GM13976 (cell line): ENCODE measurements around the gene PHACTR1.

Experiments used
- DNase-seq: peaks from one replicate; pipeline ENCODE4 v3.0.0; 2012; ENCODE audit warnings: low spot score
- in situ Hi-C: fragments of 300-500 bp; cut with MboI; formaldehyde crosslinking; loops from one replicate; pipeline ENCODE4 v1.12.0; 2022; ENCODE audit warnings: low sequenced_read_pairs, mixed read lengths, inconsistent platforms; ENCODE audit not compliant: unreplicated experiment
- TF ChIP-seq, protein P1 (sequence below): IDR thresholded peaks from 2 replicates; pipeline ENCODE4 v1.5.1; 2012; ENCODE audit warnings: borderline replicate concordance, mild to moderate bottlenecking; ENCODE audit not compliant: insufficient read depth; ENCODE audit errors: extremely low read depth, missing control alignments, control extremely low read depth

Gene PHACTR1

DNA sequence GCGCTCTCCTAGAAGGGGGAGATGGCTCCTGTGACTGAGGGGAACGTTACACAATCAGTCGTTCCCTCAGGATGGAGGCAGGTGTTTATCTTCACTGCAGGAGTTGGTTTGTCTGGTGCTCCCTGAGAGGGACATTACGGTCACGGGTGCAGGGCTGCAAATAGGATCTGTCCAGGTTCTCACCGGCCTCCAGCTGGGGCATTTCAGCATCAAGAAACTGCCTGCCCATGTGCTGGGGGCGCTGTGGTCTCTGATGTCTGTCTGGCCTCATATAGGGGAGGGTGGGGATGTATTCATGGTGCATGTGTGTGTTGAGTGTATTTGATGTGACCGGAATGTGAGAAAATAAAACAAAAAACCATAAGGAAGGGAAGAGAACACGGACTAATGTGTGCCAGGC is 534.7 kb downstream of the PHACTR1 start:
- in situ Hi-C loops, result no loop called here
- TF ChIP-seq, protein P1, sequence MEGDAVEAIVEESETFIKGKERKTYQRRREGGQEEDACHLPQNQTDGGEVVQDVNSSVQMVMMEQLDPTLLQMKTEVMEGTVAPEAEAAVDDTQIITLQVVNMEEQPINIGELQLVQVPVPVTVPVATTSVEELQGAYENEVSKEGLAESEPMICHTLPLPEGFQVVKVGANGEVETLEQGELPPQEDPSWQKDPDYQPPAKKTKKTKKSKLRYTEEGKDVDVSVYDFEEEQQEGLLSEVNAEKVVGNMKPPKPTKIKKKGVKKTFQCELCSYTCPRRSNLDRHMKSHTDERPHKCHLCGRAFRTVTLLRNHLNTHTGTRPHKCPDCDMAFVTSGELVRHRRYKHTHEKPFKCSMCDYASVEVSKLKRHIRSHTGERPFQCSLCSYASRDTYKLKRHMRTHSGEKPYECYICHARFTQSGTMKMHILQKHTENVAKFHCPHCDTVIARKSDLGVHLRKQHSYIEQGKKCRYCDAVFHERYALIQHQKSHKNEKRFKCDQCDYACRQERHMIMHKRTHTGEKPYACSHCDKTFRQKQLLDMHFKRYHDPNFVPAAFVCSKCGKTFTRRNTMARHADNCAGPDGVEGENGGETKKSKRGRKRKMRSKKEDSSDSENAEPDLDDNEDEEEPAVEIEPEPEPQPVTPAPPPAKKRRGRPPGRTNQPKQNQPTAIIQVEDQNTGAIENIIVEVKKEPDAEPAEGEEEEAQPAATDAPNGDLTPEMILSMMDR, result no peak
- DNase-seq, result no peak

DNA sequence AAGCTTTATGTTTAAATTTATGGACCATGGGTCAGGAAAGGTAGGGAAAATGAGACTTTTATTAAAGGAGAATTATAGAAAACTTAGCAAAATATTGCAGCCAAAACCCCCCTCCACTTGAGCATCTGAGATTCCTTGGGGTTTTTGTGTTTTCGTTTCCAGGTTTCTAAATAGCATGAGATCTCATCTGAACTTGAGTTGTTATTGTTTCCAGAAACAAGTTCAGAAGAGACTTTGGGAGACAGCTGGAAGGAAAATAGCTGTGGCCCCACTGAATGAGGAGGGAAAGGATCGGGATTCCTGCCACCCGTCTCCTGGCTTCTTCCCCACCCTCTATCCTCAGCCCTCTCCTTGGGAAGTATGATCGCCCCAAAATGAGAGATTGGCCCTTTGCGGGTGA is 536.2 kb downstream of the PHACTR1 start:
- in situ Hi-C loops, result no loop called here
- TF ChIP-seq, protein P1, result no peak
- DNase-seq, result no peak

DNA sequence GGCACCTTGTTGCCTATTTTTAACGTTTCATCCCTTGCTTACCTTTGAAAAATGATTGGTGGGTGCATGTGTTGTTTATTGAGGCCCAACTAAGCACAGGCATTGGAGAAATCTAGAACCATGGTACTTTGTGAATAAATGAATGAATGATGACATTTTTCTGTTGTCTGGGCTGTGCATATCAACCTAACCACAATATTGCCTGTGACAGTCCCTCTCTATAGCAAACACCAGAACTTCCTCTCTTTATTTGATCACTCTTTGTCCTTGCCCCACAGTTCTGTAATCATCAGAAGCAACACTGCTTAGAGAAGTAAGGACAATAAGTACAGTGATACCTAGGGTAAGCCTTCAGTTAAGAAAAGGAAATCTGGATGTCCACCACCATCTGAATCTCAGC is 536.7 kb downstream of the PHACTR1 start:
- in situ Hi-C loops, result no loop called here
- DNase-seq, result no peak
- TF ChIP-seq, protein P1, result no peak

DNA sequence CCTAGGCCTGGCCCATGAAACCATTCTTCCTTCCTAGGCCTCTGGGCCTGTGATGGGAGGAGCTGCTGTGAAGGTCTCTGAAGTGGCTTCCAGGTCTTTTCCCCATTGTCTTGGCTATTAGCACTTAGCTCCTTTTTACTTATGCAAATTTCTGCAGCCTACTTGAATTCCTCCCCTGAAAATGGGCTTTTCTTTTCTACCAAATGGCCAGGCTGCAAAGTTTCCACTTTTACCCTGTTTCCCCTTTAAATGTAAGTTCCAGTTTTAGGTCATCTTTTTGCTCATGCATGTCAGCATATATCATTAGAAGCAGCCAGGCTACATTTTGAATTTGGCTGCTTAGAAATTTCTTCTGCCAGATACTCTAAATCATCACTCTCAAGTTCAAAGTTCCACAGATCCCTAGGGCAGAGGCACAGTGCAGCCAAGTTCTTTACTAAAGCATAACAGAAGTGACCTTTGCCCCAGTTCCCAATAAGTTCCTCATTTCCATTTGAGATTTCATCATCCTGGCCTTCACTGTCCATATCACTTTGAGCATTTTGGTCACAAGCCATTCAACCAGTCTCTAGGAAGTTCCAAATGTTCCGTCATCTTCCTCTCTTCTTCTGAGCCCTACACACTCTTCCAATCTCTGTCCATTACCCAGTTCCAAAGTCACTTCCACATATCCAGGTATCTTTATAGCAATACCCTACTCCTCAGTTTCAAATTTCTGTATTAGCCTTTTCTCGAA is 539.9 kb downstream of the PHACTR1 start:
- TF ChIP-seq, protein P1, result no peak
- DNase-seq, result no peak
- in situ Hi-C loops, result no loop called here

DNA sequence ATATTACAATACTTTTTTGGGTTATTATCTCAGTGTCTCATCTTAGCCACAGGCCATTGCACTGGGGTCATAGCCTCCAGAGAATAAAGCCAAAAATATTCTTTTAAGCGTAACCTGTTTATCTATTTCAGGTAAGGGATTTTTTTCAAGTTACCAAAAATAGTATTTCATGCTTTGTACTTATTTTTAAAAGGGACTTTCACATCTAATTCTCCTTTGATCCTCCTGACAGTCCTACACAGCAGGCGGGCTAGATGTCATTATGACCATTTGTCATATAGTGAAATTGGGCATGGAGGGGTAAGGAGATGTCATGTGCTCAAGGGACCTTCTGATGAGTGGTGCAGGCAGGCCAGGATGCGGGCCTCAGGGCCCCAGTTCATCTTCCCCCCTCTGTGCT is 542.8 kb downstream of the PHACTR1 start:
- in situ Hi-C loops, result no loop called here
- peak; percentile 64 for DNase-seq
- TF ChIP-seq, protein P1, result no peak

DNA sequence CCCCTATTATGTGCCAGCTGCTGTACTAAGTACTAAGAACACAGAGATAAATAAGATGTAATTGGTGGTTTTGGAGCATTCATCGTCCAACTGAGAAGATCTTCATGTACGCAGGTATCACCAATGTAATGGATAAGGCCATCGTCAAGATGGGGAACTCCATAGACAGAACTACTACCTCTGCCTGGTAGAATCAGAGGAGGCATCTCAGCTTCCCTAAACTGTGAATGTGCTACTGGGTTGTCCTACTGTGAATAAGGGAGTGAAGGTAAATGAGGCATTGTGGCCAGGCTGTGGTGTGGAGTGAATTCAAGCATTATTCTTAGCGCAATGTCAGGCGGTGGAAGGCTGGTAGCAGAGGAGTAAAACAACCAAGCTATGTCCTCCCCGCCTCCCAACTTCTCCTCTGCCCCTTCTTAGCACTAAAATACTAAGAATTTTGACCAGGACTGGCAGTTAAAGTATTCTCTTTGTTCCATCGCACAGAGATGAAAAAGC is 543.6 kb downstream of the PHACTR1 start:
- no peak for DNase-seq
- in situ Hi-C loops, result no loop called here
- TF ChIP-seq, protein P1, result no peak
